Endometrium (tissue), 2 donors: ENCODE data around the gene SDF4.

Source experiments
- FAIRE-seq: peaks from 2 replicates; lab custom pipeline; 2012; peaks lifted over from hg19 to GRCh38; lab: Jason Lieb, UNC
- donor health status: control.
- donor health status: control.

SDF4 gene

GRCh38 chr1:1231400-1232207 is at the start of gene SDF4:
Gene SDF4 (minus strand): TSS chr1:1232001. CDS start chr1:1228772, 3,229 bp downstream.
- no peak for FAIRE-seq

GRCh38 chr1:1280782-1281481 is 49.1 kb upstream of the SDF4 start:
- FAIRE-seq, result no peak

GRCh38 chr1:1279028-1279427 is 47.2 kb upstream of the SDF4 start:
- FAIRE-seq, result no peak

GRCh38 chr1:1278620-1279019 is 46.8 kb upstream of the SDF4 start:
- FAIRE-seq, result no peak

GRCh38 chr1:1275836-1276235 is 44.0 kb upstream of the SDF4 start:
- no peak for FAIRE-seq

GRCh38 chr1:1274931-1275431 is 43.2 kb upstream of the SDF4 start:
- FAIRE-seq, result no peak

GRCh38 chr1:1274299-1274930 is 42.6 kb upstream of the SDF4 start:
- FAIRE-seq, result no peak

GRCh38 chr1:1273512-1274298 is 41.9 kb upstream of the SDF4 start, which contains the start of gene UBE2J2:
Gene UBE2J2 (minus strand): TSS chr1:1273854. CDS start chr1:1267992, 5,862 bp downstream.
- no peak for FAIRE-seq

GRCh38 chr1:1273209-1273511 is 41.4 kb upstream of the SDF4 start:
- no peak for FAIRE-seq

- FAIRE-seq, result no peak
Measured at GRCh38 chr1:1272341-1273208, 40.8 kb upstream of the SDF4 start.

GRCh38 chr1:1270813-1271212 is 39.0 kb upstream of the SDF4 start:
- no peak for FAIRE-seq

- no peak for FAIRE-seq
Measured at GRCh38 chr1:1268284-1268682, 36.5 kb upstream of the SDF4 start.

- no peak for FAIRE-seq
Measured at GRCh38 chr1:1267488-1268283, 35.9 kb upstream of the SDF4 start.

GRCh38 chr1:1264868-1265272 is 33.1 kb upstream of the SDF4 start:
- no peak for FAIRE-seq

- no peak for FAIRE-seq
Measured at GRCh38 chr1:1264026-1264425, 32.2 kb upstream of the SDF4 start.

GRCh38 chr1:1262758-1263157 is 31.0 kb upstream of the SDF4 start:
- no peak for FAIRE-seq

- no peak for FAIRE-seq
Measured at GRCh38 chr1:1262071-1262470, 30.3 kb upstream of the SDF4 start.

- FAIRE-seq, result no peak
Measured at GRCh38 chr1:1260843-1261560, 29.2 kb upstream of the SDF4 start.

GRCh38 chr1:1259951-1260600 is 28.3 kb upstream of the SDF4 start:
- no peak for FAIRE-seq
